NCI-H187 (cell line): ENCODE measurements around the gene CEACAM20.
A peak's percentile ranks its signal among the peaks of the same experiment; 100 is the strongest.
"Not testable (repeated sequence)": the region's sequence is repeated elsewhere in the genome, so short reads cannot be mapped to it uniquely, and the experiment has no call there.

ENCODE experiments used
- DNase-seq, 2 experiments: peaks; one replicate each; lab custom pipeline; 2025; lab: John Stamatoyannopoulos, UW

The CEACAM20 gene

DNA sequence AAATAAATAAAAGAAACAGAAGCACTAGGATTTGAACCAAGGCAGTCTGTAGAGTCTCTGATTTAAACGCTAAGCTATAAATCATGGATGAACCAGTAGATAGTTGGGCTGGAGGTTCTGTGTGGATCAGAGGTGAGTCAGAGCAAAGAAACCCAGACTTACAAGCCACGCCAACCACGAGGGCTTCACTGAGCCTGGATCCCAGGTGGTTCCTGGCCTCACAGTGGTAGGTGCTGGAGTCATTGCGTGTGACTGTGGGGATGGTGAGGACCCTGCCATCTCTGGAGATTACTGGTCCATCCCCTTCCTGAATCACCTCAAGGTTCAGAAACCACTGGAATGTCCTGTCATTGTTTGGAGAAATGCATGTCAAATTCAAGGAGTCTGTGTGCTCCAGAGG is 19.3 kb upstream of the CEACAM20 start:
- DNase-seq: no peak

DNA sequence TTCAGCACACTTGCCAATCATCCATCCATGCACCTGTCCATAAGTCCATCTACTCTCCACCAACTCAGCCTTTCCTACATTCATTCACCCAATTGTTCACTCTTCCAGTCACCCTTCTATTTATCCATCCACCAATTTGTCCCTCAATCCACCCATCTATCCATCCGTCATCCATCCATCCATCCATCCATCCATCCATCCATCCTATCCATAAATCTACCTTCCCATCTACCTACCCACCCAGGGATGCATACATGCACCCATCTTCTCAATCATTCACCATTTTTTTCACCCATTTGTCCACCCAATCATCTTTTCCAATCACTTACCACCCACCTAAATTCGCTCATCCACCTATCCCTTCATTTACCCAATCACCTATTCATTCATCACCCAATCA is 14.6 kb upstream of the CEACAM20 start:
- no peak for DNase-seq

DNA sequence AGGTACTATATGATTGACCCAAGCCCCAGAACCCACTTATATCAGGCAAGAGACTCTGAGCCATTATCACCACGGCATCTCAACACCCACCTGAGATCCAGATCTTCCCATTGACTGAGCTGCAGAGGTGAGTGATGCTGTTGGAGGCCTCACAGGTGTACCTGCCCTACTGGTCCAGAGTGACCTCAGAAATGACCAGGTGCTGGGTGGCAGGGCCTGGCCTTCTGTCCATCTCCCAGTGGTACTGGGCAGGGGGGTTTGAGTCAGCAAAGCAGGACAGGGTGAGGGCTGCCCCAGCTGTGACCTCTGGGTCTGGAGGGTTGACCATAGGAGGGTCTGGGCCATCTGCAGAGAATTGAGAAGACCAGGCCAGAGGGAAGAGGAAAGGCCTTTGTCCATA is 13.2 kb upstream of the CEACAM20 start:
- no peak for DNase-seq

DNA sequence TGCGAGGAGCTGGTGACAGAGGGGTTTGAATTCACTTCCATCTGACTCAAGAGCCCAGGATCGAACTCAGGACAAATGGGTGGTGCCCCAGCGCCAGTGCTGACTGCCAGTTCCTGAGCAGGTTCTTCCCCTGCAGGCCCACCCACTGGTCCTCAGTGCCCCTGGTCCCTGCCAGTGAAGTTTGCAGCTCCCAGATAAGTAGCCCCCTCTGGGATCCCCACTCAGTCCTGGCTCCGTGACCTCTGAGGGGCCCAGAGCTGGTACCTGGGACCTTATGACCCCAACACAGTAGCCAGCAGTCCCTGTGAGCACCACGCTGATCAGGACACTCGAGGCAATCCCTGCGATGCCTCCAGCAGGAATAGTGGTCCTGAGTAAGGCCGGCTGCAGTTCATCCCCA is 11.3 kb upstream of the CEACAM20 start:
- no peak for DNase-seq

DNA sequence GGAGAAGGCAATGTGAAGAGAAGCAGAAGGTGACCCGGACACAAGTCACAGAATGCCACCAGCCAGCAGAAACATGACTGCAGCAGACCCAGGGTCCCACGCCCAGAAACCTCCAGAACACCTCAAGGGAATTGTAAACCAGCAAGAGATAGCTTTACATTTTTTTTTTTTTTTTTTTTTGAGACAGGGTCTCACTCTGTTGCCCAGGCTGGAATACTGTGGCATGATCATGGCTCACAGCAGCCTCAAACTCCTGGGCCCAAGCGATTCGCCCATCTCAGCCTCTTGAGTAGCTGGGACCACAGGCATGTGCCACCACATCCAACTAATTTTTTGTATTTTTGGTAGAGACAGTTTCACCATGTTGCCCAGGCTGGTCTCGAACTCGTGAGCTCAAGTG is 10.5 kb upstream of the CEACAM20 start:
- no peak for DNase-seq

DNA sequence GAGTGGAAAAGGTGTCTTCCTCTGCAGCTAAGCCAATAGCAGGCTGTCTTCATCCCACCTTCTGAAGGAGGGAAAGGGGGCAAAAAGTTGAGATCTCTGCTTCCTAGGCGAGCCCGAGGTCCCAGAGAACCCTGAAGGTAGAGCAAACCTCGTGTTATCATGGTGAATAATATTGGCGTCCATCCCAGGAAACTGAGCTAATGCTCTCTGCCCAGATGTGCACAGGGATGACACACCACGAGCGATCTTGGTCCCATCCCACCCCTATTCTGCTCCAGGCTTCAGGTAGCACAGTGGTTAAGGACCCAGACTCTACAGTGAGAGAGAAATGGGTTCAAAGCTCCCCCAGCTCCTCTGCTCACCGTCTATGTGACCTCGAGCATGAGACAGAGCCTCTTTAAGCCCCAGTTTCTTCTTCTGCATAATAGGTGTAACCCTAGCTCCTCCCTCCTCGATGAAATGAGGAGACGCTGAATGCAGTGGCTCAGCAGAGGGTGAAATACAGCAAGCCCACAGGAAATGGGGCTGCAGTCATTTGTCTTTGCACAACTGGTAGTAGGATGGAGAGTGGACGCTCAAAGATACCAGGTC is 9.9 kb upstream of the CEACAM20 start:
- DNase-seq: no peak

DNA sequence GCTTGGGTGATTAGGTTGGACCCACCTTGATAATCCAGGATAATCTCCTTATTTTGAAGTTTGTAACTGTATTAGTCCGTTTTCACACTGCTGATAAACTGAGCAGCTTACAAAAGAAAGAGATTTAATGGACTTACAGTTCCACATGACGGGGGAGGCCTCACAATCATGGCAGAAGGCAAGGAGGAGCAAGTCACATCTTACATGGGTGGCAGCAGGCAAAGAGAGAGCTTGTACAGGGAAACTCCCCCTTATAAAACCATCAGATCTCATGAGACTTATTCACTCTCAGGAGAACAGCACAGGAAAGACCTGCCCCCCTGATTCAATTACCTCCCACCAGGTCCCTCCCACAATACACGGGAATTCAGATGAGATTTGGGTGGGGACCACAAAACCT is 5.9 kb upstream of the CEACAM20 start:
- not testable (repeated sequence) for DNase-seq

DNA sequence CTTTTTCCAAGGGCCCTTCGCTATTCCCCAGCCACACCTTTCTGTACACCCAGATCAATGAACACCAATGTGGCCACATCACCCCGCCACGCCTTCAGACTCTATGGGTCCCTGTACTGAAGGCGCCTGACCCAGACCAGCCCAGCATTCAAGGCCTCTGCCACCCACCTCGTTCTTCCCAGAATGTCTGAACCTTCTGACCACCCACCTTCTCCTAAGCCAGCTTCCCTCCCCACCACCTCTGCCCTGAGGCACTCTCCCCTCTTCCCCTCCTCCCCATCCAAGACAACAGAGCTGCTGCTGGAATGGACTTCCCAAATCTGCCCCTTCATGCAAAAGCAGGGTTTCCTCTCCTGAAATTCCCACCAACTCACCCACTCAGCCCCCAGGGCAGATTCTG is 3.3 kb upstream of the CEACAM20 start:
- no peak for DNase-seq

DNA sequence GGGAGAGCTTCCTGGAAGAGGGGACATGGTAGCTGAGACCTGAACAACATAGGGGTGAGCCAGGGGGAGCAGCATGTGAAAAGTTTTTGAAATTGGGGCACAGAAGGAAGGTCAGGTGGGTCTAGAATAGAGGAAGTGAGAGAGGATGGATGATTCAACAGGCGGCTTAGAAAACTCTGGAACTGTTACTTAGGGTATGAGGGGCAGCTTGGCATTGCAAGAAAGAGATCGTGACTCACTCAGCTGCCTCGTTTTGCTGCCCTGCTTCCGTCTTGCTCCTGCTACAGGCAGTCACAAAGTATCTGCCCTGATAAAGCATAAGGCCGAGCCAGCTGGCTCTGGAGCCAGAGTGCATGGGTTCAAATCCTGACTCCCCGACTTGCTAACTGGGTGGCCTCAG is 1.3 kb upstream of the CEACAM20 start:
- DNase-seq: no peak

DNA sequence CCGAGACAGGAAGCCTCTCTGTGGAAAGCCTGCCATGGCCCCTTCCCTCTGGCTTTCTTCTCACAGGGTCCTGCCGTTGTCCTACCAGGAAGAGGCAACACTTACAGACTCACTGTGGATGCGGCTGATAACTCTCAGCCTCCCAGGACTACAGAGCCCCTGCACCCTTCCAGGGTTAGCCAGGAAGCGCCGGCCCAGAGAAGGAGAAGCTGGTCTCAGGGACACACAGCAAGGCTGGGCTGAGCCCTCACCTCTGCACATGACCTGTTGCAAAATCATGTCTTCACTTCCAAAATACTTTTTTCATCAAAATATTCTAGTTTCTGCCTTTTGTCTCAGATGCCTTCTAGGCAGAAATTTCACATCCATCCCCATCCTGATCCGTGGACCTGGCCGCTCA is 1.9 kb downstream of the CEACAM20 start:
- no peak for DNase-seq

DNA sequence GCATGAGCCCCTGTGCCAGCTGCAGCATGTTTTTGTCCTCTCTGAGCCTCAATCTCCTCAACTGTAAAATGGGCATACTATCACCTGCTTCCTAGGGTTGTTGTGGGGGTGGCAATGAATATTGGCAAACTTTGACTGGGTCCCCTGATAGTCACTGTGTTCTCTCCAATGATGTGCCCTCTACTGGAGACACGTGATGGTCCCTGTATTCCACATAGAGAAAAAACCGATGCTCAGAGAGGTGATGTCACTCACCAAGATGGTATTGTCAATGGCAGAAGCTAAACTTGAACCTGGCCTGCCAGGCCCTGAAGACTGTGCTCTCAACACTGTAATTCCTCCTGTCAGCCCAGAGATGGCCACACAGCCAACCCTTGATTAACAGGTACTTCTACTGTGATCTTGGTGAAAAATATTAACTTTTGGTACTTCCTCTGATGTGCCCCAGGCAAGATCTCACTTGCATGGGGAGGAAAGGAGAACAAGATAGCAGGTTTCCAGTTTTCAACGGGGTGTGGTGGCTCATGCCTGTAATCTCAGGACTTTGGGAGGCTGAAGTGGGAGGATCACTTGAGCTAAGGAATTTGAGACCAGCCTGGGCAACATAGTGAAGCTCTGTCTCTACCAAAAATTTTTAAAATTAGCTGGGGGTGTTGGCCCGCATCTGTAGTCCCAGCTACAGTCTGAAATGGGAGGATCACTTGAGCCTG is 3.6 kb downstream of the CEACAM20 start:
- no peak for DNase-seq

DNA sequence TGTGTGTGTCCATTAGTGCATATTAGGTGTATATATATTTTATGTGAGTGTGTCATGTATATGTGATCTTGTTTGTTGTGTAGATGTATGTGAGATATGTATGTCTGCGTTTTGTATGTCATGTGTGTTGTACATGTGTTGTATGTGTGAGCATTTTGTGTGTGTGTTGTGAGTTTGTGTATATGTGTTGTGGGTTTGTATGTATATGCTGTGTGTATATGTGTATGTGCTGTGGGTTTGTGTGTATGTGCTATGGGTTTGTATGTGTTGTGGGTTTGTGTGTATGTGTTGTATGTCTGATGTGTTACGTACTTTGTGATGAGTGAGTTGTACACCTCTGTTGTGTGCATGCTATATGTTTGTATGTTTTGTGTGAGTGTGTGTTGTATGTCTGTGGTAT is 8.1 kb downstream of the CEACAM20 start:
- DNase-seq: no peak

DNA sequence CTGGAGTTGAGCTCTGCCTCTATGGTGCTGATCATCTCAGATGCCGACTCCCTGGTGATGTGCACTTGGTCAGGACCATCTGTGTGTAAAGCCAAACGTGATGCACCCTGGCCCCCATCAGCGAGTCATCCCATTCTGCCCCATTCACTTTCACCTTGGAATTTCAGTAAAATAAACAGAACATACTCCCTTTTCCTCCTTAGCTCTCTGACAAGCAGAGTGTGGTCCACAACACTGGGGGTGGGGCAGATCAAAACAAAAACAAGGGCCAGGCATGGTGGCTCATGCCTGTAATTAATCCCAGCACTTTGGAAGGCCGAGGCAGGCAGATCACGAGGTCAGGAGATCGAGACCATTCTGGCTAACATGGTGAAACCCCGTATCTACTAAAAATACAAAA is 12.3 kb downstream of the CEACAM20 start:
- DNase-seq: no peak

DNA sequence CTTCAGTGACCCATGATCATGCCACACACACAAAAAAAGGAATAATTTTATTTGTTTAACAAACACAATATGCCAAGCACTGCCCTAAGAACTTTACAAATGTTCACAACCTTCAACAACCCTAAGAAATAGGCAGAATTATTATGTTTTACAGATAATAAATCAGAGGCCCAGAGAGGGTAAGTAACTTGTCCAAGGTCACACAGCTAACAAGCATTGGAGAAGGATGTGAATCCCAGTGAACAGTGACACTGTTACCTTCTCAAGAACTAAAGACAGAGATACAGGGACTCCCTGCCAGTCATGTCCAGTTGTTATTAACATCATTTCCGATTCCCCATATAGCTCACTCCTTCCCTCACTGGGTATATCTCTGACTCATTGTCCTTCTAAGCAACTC is 13.6 kb downstream of the CEACAM20 start:
- no peak for DNase-seq

DNA sequence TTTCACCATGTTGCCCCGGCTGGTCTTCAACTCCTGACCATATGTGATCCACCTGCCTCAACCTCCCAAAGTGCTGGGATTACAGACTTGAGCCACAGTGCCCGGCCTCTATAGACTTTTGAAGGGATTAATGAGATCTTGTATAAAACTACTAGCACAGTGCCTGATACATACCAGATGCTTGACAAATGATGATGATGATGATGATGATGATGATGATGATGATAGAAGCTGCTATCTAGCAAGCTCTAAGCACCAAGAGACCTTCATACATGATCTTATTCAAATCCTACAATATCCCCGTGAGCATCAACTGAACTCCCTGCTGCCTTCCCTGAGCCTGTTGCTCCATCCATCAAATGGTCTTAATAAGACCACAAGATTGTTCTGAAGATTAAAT is 14.4 kb downstream of the CEACAM20 start:
- no peak for DNase-seq

DNA sequence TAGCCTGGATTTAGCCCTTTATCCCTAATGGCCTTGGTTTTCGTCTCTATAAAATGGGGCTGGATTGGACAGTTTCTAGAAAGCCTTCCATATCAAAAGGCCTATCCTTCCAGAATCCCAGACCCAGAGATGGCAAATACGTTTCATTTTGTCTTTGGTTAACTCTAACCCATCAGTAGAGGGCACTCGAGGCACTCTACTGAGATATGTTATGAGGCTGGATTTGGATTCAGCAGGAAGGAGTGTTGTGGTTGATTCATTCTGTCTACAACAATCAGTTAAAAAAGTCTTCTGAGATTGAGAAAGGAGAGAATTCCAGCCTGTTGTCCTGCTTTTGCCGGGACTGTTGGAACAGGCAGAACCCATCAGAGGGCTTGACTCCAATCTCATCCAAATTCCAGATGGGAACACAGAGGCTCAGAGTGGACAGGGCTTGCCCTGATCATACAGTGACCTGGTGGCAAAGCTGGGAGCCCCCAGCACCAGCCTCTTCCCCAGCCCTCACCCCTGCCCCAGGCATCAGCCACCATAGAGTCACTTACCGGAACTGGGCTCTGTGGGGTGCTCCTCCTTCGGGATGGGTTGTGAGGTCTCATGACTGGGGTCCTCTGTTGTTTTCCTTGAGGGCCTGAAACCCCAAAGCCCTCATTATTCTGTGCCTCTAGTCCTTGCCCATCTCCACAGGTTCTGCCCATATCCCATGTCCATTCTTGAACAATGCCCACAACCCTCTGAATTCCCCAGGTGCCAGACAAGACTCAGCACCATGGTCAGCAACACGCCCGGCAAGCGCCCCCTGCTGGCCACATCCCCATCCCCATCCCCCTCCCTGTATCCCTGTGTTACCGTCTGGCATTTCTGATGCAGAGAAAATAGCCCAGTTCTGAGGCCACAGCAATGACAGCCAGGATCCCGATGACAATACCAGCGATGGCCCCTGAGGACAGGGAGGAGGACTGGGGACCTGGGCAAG is 16.9 kb downstream of the CEACAM20 start:
- DNase-seq: peak in 1 of 2 experiments; percentile 15

DNA sequence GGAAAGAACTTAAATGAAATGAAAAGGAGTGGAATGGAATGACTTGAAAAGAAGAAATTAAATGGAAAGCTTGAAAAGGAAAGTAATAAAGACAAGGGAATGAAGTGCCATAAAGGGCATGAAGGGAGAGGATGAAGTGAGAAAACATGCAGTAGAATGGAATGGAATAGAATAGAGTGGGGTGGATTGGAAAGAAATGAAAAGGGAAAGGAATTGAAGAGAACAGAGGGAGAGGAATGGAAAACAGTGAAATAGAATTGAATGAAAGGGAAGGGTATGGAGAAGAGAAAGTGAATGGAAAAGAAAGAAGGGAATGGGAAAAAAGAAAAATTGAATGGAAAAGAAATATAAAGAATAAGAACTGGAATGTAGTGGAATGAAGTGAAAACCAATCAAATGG is 20.0 kb downstream of the CEACAM20 start:
- DNase-seq: no peak

DNA sequence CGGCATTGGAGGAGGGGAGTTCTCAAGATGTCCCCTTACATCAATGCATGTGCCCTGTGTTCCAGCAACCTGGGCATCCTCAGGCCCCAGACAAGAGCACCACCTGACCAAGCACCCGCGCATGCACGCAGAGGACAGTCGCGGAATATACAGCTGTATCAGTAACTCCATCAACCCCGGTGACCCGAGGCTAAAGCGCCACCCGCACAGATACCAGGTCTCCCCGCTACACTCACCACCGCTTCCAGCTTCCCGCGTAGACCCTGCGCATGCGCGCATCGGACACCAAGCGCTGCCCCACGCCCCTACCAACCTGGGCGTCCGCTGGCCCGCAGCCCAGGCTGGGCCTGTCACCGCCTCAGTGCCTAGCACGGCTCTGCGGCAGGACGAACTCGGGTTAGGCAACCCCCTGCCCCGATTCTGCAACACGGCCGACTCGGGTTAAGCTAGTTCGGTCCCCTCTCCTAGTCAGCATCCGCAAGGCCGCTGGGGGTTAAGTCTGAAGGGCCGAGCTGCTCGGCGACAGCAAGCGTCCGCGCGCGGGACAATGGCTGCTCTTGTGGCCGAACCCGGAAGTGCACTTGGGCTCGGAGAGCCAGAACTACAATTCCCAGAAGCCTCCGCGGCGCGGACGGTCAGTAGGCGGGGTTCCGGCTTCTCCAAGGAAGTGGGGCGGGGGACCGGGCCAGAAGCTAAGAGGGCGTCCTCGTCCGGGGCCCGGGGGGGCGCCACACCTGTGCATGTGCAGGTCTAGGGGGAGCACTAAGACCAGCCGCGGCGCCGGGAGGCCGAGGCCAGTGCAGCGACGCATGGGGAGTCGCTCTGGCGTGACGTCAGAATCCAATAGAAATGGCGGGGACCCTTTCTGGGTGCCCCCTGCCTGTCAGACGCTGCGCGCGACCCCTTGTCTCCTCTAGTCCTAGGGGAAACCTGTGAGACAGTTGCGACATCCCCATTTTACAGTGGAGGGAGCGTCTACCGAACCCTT is 29.2 kb downstream of the CEACAM20 start, which contains the start of gene ZNF180:
TSS of gene ZNF180 (minus strand) at position 561 of the 988 bp plus-strand sequence. CDS start 3,188 bp downstream, outside the sequence.
- DNase-seq: peak; percentile 94

DNA sequence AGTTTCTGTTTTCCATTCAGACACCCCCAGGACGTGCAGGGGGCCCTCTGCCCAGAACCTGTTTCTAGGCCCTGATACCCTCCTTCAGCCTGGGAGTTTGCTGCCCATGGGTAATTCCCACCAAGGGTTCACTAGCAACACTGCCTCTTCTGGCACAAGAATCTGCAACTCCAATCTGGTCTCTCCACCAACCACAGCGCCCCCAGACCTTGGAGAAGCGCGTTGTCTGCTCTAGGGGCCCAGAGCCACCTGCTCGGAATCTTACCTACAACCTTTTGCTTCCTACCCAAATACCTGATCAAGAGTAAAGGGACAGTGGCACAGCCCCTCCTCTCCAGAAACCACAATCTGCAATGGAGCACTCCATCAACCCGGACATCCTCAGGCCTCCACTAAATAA is 29.9 kb downstream of the CEACAM20 start:
- DNase-seq: no peak

DNA sequence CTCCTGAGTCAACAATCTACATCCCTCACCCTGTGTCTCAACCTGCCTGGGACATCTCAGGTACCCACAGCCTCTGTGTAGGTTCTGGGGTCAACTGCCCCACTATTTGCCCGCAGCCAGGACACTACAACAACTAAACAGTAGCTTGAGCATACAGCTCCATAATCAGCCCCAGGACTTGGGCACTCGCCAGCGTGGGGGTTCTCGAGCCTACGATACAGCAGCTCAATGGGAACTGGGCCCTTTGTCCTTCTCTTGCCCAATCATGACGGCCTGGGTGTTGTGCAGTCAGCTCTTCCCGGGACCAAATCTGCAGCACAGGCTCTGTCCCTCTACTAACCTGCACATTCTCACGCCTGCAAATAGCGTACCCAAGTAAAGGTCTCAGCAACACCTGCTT is 30.5 kb downstream of the CEACAM20 start:
- DNase-seq: no peak

DNA sequence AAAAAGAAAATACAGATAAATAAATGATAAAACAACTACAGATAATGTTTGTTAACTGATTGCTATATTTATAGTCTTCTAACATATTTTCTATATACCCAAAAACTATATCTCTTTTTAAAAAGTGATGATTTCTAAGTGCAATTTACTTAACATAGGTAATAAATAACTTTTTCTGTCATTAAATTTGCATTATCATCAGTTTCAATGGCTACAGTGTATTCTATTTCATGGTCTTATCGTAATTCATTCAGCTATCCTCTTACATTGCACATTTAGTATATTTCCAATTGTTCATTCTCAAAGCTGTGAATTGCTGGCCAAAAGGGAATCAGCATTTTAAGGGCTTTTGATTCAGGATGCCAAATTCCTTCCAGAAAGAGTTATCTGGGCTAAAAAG is 32.8 kb downstream of the CEACAM20 start:
- no peak for DNase-seq
